ENCODE results near the gene CPTP. TPM values are rescaled to one million over a fixed set of nuclear protein-coding genes. Genes with fewer than 3 reads are reported as not detected.
"Not testable (repeated sequence)": the region's sequence is repeated elsewhere in the genome, so short reads cannot be mapped to it uniquely, and the experiment has no call there.

CPTP gene
- total RNA-seq, 2 experiments from 2014 or later: 25.2 to 27.6 TPM

DNA sequence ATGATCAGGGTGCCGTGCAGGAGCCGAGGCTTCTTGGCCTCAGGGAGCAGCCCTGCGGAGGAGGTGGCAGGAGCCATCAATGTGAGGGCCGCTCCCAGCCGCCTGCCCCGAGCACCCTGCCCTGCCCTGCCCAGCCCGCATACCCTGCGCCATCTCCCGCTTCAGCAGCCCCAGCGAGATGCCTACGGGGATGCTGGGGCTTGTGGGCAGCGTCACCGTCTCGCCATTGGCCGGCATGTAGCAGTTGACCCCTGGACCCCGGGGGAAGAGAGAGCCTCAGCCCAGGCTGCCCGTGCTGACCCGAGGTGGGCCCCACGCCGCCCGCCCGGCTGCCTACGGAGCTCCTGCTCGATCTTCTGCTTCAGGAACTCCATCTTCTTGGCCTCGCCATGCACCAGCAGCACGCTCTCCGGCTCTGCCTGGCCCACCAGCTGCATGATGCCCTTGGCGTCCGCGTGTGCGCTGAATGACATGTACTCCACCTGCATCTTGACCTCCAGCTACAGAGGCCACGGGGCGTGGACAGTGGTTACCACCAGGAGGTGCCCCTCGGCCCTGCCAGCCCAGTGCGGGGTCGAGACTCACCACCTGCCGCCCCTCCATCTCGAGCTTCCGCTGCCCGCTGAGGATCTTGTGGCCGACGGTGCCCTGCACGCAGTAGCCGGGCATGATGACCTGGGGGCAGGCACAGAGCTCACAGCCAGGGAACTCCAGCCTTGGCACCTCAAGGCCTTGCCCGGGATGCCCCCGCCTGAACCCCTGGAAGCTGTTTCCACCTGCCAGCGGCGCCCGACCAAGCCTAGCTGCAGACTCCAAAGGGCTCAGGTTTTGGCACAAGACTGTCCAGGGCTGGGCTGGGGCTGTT lies 11.9 kb upstream of the CPTP start:
- H3K4me1 Mint-ChIP-seq: peaks cover 2% of the 10 kb centered on the region
- ChIA-PET POLR2A (no interaction called here), CTCF (interaction anchor here (1.1 to 1.6 kb wide), 2 partner anchors 21 to 63 kb away, joined by 4 to 5 read pairs; no protein-coding TSS in a partner anchor)
- no peaks in the 10 kb centered on the region for H3K9me3 Mint-ChIP-seq
- no peak overlapping the region for H3K4me3 Mint-ChIP-seq
- DNase-seq: no peak
- no peaks in the 10 kb centered on the region for H3K27me3 Mint-ChIP-seq
- no peak overlapping the region for H3K27ac Mint-ChIP-seq
- H3K36me3 Mint-ChIP-seq (ENCODE audit: low read depth): peaks cover 19% of the 10 kb centered on the region

DNA sequence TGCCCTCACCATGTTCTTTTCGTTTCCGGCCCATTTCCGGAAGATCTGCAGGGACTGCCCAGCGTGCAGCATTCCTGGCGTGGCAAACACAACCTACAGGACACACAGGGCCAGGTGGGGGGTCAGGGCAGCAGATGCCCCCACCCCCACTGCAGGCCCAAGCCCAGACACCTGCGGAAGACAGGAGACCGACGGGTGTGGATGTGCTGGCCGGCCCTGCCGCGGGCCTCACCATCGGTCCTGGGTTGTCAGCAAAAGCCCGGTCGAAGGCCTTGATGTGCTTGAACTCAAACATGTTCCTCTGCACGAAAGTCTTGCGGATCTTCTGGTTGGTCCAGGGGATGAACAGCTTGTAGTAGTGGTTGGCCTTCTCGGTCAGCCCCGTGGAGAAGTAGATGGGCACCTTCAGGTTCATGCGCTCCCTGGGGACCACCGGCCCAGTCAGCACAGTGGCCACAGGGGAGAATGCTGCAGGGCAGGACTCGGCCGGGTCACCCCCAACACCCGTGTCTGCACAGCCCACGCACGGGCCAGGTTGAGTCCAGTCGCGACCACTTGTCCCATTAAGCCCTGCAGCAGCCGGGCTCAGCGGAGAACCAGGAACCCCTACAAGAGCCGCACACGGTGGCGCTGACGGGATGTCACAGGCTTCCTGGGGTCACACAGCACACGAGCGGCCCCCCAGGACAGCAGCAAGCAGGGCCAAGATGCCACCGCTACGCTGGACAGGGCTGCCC lies 10.9 kb upstream of the CPTP start:
- ChIA-PET POLR2A (no interaction called here), CTCF (interaction anchor here (0.8 to 1.1 kb wide), 2 partner anchors 16 to 62 kb away, joined by 3 to 4 read pairs; no protein-coding TSS in a partner anchor)
- Mint-ChIP-seq H3K27me3 (no peaks in the 10 kb centered on the region), H3K4me3 (no peak overlapping the region), H3K9me3 (no peaks in the 10 kb centered on the region), H3K4me1 (peaks cover 2% of the 10 kb centered on the region), H3K36me3 (ENCODE audit: low read depth) (peaks cover 21% of the 10 kb centered on the region), H3K27ac (no peak overlapping the region)
- DNase-seq: no peak

DNA sequence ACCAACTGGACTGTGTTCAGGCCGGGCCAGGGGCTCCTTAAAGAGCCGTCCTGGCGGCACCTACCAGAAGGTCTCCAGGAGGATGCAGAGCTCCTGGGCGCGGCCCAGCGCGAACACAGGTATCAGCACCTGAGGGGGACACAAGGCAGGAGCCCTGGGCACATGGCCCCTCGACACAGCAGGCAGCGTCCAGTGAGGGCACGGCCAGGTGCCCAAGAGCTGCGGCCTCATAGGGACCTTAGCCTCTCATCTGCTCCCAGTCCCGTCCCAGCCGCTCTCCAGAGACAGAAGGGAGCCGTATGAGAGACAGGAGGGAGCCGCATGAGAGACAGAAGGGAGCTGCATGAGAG lies 10.4 kb upstream of the CPTP start:
- no peak overlapping the region for H3K27ac Mint-ChIP-seq
- H3K4me3 Mint-ChIP-seq: no peak overlapping the region
- H3K27me3 Mint-ChIP-seq: no peaks in the 10 kb centered on the region
- no peaks in the 10 kb centered on the region for H3K9me3 Mint-ChIP-seq
- no peak for DNase-seq
- H3K4me1 Mint-ChIP-seq: peaks cover 2% of the 10 kb centered on the region
- H3K36me3 Mint-ChIP-seq (ENCODE audit: low read depth): peaks cover 25% of the 10 kb centered on the region
- POLR2A ChIA-PET: no interaction called here
- CTCF ChIA-PET: interaction anchor here (0.8 to 1.4 kb wide), 3 partner anchors 10 to 250 kb away, joined by 3 read pairs; no protein-coding TSS in a partner anchor

DNA sequence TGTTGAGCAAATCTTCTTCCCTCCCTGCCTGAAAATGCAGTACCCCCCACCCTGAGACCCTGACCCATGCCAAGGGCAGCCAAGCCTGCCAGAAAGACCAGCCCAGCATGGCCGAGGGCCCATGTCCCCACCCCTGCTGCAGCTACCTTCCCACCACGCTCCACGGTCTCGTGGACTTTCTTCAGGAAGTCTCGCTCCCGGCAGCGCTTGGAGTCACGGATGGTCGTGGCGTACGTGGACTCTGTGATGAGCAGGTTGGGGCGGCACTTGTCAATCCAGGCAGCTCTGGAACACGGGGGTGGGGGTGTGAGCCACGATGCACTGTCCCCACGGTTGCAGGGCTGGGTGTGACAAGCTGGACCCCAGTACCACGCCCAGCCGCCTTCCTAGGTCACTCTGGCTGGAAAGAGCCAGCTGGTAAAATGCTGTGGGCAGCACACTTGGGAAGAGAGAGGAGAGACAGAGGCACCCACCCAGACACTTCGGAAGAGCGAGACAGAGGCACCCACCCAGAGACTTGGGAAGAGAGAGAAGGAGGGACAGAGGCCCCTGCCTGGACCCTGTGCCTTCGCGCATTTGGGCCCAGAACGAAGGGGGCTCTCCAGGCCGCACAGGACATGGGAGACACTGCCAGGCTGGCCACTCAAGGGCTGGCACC lies 9.8 kb upstream of the CPTP start:
- CTCF ChIA-PET: interaction anchor here (0.9 to 1.4 kb wide), 2 partner anchors 11 to 251 kb away, joined by 3 read pairs; no protein-coding TSS in a partner anchor
- peaks cover 2% of the 10 kb centered on the region for H3K4me1 Mint-ChIP-seq
- H3K9me3 Mint-ChIP-seq: no peaks in the 10 kb centered on the region
- H3K27ac Mint-ChIP-seq: no peak overlapping the region
- no peak for DNase-seq
- H3K27me3 Mint-ChIP-seq: no peaks in the 10 kb centered on the region
- no peak overlapping the region for H3K4me3 Mint-ChIP-seq
- H3K36me3 Mint-ChIP-seq (ENCODE audit: low read depth): peaks cover 26% of the 10 kb centered on the region
- POLR2A ChIA-PET: no interaction called here

DNA sequence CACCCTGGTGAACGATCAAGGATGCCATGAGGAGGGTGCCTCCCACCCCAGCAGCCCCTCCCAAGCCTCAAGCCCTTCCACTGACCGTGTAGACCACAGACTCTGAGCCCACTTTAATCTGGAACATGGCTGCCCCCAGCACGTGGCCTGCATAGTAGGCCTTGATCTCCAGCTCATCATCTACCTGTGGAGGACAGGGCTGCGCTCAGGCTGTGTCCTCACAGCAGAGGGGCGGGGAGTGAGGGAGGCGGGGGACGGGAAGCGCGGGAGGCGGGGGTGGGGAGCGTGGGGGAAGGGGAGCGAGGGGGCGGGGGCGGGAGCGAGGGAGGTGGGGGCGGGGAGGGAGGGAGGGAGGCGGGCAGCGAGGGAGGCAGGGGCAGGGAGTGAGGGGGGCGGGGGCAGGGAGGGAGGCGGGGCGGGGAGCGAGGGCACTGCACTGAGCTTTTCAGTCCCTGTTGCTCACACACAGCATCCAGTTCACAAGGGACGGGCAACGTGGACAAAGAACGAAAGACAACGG lies 9.1 kb upstream of the CPTP start:
- ChIA-PET CTCF (interaction anchor here (0.9 to 1.4 kb wide), 2 partner anchors 12 to 251 kb away, joined by 3 read pairs; no protein-coding TSS in a partner anchor), POLR2A (no interaction called here)
- Mint-ChIP-seq H3K9me3 (no peaks in the 10 kb centered on the region), H3K27ac (no peak overlapping the region), H3K36me3 (ENCODE audit: low read depth) (peaks cover 26% of the 10 kb centered on the region), H3K27me3 (no peaks in the 10 kb centered on the region), H3K4me3 (no peak overlapping the region), H3K4me1 (no peaks in the 10 kb centered on the region)
- DNase-seq: no peak

DNA sequence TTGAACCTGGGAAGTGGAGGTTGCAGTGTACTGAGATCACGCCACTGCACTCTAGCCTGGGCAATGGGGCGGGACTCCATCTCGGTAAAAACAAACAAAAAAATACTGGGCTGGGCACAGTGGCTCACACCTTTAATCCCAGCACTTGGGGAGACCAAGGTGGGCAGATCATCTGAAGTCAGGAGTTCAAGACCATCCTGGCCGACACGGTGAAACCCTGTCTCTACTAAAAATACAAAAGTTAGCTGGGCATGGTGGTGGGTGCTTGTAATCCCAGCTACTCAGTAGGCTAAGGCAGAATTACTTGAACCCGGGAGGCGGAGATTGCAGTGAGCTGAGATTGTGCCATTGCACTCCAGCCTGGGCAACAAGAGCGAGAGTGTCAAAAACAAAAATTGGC lies 8.4 kb upstream of the CPTP start:
- H3K27ac Mint-ChIP-seq, DNase-seq, H3K4me1 Mint-ChIP-seq, CTCF ChIA-PET, H3K27me3 Mint-ChIP-seq, H3K9me3 Mint-ChIP-seq, H3K4me3 Mint-ChIP-seq, POLR2A ChIA-PET: not testable (repeated sequence)
- H3K36me3 Mint-ChIP-seq (ENCODE audit: low read depth): peaks cover 26% of the 10 kb centered on the region

DNA sequence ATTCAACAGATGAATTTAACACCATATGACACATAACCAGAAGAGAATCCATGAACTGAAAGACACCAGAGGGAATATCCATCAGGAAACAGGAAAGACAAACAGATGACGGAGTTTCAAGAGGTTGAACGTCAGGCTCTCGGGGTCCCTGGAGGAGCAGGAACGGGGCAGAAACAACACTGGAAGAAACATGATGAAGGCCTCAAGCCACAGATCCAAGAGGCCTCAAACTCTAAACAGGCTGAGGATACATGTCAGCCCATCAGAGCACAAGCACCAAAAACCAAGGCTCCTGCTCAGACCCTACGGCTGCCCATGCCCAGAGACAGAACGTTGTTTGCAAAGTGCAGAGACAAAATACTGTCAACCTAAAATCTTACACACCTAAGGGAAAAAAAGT lies 7.2 kb upstream of the CPTP start:
- ChIA-PET POLR2A (no interaction called here), CTCF (interaction anchor here (0.7 kb wide), 2 partner anchors 16 to 262 kb away, joined by 3 read pairs; no protein-coding TSS in a partner anchor)
- no peak overlapping the region for H3K4me3 Mint-ChIP-seq

DNA sequence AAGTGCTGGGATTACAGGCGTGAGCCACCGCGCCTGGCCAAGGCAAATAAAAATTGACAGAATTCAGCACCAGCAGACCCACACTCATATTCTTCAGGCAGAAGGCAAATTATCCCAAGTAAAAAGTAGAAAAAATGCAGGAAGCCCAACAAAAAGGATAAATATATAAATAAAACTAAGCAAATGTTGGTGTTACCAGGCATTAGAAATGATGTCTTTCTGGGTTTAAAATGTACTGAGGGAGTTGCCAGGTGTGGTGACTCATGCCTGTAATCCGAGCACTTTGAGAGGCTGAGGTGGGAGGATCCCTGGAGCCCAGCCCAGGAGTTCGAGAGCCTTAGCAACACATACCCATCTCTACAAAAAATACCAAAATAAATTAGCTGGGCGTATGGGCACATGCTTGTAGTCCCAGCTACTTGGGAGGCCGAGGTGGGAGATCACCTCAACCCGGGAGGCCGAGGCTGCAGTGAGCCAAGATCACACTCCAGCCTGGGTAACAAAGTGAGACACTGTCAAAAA lies 6.4 kb upstream of the CPTP start:
- CTCF ChIA-PET: no interaction called here
- no peak overlapping the region for H3K27ac Mint-ChIP-seq
- H3K27me3 Mint-ChIP-seq: no peaks in the 10 kb centered on the region
- DNase-seq: no peak
- POLR2A ChIA-PET: no interaction called here
- H3K4me1 Mint-ChIP-seq: peaks cover 8% of the 10 kb centered on the region
- H3K9me3 Mint-ChIP-seq: no peaks in the 10 kb centered on the region
- H3K4me3 Mint-ChIP-seq: no peak overlapping the region
- H3K36me3 Mint-ChIP-seq (ENCODE audit: low read depth): peaks cover 27% of the 10 kb centered on the region

More for the DNA sequence above, 7.2 kb upstream of the CPTP start:
- Mint-ChIP-seq H3K27ac (no peak overlapping the region), H3K36me3 (ENCODE audit: low read depth) (peaks cover 27% of the 10 kb centered on the region), H3K9me3 (no peaks in the 10 kb centered on the region), H3K4me1 (peaks cover 4% of the 10 kb centered on the region), H3K27me3 (no peaks in the 10 kb centered on the region)
- DNase-seq: no peak

DNA sequence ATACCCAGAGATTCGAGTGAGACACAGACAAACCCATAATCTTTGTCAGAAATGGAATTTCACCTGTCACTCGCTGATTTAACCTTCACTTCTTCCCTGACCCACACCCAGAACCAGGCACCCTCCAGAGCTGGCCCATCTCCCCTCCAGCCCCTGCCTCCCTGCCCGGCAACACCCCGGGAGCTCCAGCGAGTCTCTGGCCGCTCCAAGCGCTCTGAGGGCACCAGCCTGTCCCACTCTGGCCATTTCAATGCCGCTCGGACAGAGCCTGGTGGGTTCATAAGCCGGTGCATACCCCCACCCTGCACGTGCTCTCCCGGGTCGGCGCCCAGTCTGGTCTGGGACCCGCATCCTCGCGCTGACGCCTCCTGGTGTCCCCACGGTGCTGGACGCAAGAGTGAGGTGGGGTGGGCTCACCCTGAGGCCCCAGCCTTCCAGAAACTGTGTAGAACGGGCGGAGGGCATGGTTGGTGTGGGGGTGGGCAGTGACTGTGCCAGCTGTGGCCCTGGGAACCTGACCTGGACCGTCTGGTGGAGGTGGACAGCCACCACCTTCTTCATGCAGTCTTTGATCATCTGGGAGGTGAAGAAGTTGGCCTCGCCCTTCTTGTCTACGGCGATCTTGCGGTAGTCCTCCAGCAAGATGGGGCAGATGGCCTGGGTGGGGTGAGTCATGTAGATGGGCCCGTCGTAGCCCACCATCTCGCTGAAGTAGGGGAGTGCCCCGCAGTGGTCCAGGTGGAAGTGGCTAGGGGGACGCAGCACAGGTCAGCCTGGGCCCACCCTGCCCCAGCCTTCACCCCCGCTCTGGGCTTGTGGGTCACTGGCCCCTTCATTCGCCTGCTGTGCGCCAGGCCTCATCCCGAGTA lies 5.6 kb upstream of the CPTP start:
- no peak for DNase-seq
- H3K27me3 Mint-ChIP-seq: no peaks in the 10 kb centered on the region
- no peaks in the 10 kb centered on the region for H3K9me3 Mint-ChIP-seq
- H3K27ac Mint-ChIP-seq: peak overlapping the region; percentile 65
- ChIA-PET POLR2A (no interaction called here), CTCF (no interaction called here)
- peaks cover 13% of the 10 kb centered on the region for H3K4me1 Mint-ChIP-seq
- peaks cover 23% of the 10 kb centered on the region for H3K36me3 Mint-ChIP-seq (ENCODE audit: low read depth)
- H3K4me3 Mint-ChIP-seq: no peak overlapping the region

DNA sequence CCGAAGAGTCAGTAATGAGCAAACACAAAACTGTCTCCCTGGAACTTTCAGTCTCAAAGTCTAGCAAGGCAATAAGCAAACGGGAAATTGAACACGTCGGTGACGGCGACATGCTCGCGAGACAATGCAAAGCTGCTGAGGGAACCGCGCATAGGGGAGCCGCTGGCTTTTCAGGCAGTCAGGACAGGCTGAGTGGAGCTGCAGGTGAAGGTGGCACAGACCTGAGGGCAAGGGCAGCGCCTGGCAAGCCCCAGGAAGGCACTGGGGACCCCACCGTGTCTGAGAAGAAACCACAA lies 5.0 kb upstream of the CPTP start:
- no peak overlapping the region for H3K4me3 Mint-ChIP-seq
- no peak for DNase-seq
- ChIA-PET CTCF (no interaction called here), POLR2A (no interaction called here)
- peaks cover 15% of the 10 kb centered on the region for H3K4me1 Mint-ChIP-seq
- H3K36me3 Mint-ChIP-seq (ENCODE audit: low read depth): peaks cover 24% of the 10 kb centered on the region
- no peaks in the 10 kb centered on the region for H3K9me3 Mint-ChIP-seq
- H3K27me3 Mint-ChIP-seq: no peaks in the 10 kb centered on the region
- peak overlapping the region; percentile 65 for H3K27ac Mint-ChIP-seq

DNA sequence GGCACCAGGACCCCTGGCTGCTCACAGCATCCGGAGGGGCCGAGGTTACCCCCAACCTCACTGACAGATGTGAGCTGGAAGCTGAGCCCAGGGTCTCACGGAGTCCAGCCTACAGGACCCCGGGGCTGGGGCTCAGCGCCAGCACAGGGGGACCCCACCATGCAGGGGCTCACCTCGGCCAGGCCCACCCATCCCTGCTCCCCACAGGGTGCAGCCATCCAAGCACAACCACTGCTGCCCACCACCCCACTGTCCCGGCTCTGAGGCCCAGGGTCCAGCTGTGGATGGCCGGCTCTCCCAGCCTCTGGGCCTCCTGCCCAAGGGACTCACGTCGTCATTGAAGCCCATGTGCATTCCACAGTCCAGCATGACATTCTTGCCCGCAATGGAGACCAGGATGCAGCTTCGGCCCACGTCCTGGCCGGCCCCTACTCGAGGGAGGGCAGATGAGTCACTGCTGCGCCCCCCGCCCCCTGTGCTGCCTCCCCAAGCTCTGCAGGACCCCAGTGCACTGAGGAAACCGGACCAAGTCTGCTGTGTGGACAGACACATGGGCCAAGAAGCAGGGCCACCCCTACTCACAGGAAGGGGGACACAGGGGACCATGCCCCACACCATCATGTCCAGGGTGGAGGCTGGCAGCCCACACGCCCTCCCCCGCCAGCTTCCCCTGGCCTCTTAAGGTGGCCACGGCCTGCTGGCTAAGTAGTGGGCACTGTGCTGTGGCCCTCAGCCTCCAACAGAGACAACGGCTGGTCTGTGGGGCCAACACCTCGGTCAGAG lies 3.7 kb upstream of the CPTP start:
- H3K4me1 Mint-ChIP-seq: peaks cover 18% of the 10 kb centered on the region
- POLR2A ChIA-PET: no interaction called here
- CTCF ChIA-PET: no interaction called here
- H3K9me3 Mint-ChIP-seq: no peaks in the 10 kb centered on the region
- peaks cover 20% of the 10 kb centered on the region for H3K36me3 Mint-ChIP-seq (ENCODE audit: low read depth)
- DNase-seq: no peak
- H3K27me3 Mint-ChIP-seq: no peaks in the 10 kb centered on the region
- no peak overlapping the region for H3K4me3 Mint-ChIP-seq
- no peak overlapping the region for H3K27ac Mint-ChIP-seq

DNA sequence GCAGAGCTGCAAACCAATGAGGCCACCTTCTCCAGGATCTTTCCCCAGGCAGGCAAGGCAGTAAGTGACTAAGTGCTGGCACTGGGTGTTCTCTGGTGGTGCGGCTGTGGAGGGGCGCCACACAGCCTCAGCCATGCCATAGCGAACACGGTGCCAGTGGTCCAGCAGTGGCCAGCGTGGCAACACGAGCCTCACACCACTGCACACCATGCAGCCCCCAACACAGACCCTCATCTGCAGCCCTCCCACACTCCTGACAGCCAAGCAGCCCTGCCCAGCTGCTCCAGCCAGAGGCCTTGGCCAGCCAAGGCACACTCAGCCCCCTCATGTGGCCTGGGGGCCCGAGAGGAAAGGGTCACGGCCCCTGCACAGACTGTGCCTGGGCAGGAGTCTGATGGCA lies 3.1 kb upstream of the CPTP start:
- Mint-ChIP-seq H3K4me1 (peaks cover 24% of the 10 kb centered on the region), H3K36me3 (ENCODE audit: low read depth) (peaks cover 17% of the 10 kb centered on the region), H3K27ac (peak overlapping the region; percentile 54), H3K9me3 (no peaks in the 10 kb centered on the region), H3K27me3 (no peaks in the 10 kb centered on the region), H3K4me3 (no peak overlapping the region)
- CTCF ChIA-PET: no interaction called here
- DNase-seq: no peak
- POLR2A ChIA-PET: no interaction called here

Measured in activated CD4-positive, alpha-beta T cell treated with anti-CD3 and anti-CD28 coated beads, Interleukin-2, amount 10 ng/mL, durations not matched to agents 7 days and 5 days (primary cell).